NCI-H2029 treated with DMSO at 0.1 percent for 48 hours (cell line): ENCODE data around the gene SERINC5.
"Not testable (repeated sequence)": the region's sequence is repeated elsewhere in the genome, so short reads cannot be mapped to it uniquely, and the experiment has no call there.

Source experiments
- DNase-seq: peaks from one replicate; lab custom pipeline; 2025; lab: John Stamatoyannopoulos, UW

The SERINC5 gene

DNA sequence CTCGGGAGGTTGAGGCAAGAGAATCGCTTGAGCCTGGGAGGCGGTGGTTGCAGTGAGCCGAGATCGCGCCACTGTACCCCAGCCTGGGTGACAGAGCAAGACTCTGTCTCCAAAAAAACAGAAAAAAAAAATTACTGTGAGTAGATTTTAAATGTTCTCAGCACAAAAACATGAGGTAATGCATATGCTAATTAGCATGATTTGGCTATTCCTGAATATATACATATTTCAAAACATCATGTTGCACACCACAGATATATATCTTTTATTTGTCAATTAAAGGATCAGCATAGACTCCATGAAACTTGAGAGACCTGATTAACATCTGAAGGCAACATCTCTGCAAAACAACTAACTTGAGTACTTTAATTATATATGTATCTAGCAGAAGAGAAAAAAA lies 117.4 kb downstream of the SERINC5 start:
- no peak for DNase-seq

DNA sequence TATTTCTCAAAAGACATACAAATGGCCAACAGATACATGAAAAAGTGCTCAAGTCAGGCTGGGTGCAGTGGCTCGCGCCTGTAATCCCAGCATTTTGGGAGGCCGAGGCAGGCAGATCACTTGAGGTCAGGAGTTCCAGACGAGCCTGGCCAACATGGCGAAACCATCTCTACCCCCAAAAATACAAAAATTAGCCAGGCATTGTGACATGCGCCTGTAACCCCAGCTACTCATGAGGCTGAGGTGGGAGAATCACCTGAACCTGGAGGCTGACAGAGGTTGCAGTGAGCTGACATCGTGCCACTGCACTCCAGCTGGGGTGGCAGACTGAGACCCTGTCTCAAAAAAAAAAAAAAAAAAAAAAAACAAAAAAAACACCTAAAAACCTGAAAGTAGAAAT lies 119.0 kb downstream of the SERINC5 start:
- DNase-seq, result not testable (repeated sequence)

DNA sequence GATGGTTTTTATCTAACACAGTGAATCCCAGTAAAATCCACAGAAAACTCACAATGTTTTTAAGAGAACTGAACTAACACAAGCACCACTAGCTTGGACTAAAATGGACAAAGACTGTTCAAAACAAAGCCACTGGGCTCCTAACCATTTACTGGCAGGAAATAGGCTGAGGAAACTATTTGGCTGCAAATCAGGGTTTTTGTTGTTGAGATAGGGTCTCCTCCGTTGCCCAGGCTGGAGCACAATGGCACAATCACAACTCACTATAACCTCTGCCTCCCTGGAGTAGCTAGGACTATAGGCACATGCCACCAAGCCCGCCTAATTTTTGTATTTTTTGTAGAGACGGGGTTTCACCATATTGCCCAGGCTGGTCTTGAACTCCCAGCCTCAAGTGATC lies 121.0 kb downstream of the SERINC5 start:
- DNase-seq, result no peak

DNA sequence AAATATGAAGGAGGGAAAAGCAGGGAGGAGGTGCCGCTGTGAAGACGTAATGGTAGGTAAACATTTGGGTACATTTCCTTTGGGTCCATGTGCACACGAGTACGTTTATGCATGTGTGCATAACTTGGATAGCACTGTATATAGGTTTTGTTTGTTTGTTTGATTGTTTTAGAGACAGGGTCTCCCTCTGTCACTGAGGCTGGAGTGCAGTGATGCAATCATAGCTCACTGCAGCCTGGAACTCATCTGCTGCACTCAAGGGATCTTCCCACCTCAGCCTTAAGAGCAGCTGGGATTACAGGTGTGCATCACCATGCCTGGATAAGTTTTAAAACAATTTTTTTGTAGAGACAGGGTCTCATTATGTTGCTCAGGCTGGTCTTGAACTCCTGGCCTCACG lies 126.7 kb downstream of the SERINC5 start:
- no peak for DNase-seq

DNA sequence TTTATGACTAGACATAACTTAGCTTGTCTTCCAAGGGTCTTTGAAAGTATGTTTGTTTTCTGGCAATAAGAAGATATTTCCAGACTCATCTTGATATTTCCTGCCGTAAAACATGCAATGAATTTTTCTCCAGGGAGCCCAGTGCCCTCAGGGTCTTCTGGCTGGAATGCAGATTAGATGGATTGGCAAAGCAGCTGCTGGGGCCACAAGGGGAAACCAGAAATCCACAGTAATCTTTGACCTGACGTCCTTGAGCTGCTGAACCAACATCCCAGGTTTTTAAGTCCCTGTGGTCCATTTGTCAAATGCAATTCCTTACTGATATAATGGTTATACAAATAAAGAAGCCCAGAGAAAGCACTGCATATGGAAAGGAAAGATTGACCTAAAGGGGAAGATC lies 127.7 kb downstream of the SERINC5 start:
- DNase-seq, result no peak

DNA sequence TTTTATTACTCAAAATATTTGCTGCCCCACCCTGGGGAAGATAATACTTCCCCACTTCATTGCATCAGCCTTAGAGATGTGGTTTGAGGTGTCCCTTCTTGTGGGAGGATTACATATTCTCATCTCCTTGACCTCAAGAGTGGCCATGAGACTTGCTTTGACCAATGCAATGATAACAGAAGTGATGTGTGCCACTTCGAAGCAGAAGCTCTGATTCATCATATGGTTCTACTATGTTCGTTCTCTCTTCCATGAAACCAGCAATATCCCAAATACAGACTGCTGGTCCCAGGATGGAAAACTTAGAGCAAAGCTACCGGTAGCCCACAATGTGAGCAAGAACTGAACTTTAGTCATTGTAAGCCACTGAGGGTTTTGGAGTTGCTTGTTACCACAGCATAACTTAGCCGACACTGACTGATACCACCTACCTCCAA lies 128.7 kb downstream of the SERINC5 start:
- no peak for DNase-seq

DNA sequence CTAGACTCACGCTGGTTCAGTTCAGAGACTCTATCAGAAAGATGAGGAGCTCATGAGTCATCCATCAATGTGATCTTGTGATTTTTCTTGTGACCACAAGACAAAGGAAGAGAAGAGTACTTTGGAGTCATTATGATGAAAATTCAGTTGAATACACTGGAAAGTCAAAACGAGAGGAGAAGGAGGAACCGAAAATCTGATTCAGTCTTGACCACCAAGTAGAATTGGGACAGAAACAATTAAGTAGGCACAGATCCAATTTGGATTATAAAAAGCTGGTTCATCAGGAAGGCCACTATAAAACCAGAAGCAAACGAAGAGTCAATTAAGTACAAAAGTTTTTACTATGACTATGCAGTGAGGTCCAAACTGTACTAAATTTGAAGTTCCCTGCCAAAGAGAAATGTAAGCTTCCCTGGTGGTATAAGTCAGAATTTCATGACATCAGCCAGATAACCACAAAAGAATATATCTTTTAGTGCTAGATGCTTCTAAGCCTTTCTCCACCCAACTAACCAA lies 129.8 kb downstream of the SERINC5 start:
- no peak for DNase-seq

DNA sequence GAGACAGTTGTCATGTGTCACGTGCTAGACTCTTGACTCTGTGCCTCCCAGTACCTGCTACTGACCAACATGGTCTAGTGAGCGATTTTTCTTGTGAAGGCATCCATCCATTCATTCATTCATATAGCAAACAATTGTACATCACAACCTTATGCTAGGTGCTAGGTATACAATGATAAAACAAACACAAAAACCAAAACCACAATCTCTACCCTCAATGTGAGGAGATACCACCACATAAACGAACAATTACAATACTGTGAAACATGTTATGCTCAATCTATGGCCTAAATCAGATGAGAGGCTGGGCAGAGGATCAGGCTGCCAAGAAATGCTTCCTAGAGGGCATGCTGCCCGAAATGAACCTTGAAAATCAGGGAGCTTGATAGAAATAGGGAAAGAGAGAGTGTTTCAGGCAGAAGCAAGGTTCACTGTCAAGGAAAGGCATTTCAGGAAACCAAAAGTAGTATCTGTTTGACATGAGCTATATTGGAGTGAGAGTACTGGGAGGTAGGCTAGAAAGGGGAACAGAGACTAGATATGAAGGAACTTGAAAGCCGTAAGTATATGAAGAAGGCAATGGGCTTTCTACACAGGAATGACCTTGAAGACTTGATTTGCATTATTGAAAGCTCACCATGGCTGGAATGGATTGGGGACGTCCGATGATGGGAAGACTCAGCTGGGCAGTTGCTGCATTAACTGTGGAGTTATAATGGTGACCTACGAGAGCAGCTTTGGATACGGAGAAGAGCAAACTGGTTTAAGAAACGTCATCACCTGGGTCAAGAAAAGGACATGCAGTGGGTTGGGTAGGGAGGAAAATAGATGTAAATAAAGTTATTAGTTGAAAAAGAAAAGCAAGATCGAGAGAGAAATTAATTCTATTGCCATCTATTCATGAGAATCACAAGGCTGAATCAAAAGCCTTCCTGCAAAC lies 130.6 kb downstream of the SERINC5 start:
- DNase-seq, result no peak

DNA sequence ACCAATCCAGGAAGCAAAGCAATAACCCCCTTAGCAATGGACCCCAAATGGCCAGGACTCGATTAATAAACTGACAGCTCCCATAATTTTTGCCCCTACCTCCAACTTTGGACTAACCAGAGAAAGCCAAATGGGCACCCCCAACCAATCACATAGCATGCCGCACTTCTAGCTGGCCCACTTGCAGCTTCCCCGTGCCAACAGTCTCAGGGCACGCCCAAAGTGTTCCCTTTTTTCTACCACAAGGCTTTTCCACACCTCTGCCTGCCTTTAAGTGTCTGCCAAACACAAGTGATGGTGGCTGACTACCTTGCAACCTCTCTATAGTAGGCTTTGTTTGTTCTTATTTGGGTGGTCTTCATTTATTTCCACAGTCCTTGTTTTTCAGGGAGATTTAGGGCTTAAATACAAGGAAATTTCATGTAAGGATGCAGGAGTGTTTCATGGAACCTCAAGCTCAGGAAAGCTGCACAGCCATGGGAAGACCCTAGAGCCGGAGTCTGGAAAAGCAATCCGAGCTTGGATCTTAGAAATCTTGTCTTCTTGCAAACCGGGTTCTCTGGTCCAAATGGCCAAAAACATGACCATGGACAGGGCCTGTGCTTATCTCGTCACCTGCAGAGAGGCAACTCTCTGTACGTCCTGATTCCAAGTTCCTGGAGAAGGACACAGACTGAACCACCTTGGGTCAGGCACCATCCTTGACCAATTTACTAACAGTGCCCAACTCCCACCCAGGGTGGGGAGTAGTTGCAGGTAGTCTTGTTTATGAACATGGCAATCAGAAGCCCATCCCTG lies 131.5 kb downstream of the SERINC5 start:
- no peak for DNase-seq

DNA sequence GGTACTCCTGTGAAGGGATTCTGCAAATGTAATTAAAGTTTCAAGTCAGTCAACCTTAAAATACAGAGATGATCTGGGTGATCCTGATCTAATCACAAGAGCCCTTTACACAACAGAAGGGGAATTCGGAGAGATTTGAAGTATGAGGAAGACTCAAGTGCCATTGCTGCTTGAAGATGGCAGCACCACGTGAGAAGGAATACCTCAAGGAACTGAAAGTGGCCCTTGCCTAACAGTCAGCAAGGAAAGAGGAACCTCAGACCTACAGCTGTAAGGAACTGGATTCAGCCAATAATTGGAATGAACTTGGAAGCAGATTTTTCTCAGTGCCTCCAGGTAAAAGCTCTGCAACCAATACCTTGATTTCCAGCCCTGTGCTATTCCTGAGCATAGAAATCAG lies 133.3 kb downstream of the SERINC5 start:
- DNase-seq, result no peak

DNA sequence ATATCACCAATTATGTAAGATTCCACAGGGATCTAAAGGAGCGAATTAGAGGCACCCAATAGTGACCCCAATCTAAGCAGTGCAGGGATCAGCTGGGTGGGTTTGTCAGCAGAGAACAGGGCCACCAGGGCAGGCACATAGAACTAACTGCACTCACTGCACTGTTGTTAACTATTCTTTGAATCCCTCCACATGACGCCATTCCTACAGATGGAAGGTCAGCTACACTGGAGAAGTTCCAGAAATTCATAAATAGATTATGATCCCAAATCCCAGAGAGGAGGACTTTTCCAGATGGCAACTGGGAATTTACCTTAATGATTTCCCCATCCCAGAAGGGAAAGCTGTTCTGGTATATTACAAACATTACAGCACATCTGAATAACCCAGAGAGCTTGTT lies 136.5 kb downstream of the SERINC5 start:
- no peak for DNase-seq

DNA sequence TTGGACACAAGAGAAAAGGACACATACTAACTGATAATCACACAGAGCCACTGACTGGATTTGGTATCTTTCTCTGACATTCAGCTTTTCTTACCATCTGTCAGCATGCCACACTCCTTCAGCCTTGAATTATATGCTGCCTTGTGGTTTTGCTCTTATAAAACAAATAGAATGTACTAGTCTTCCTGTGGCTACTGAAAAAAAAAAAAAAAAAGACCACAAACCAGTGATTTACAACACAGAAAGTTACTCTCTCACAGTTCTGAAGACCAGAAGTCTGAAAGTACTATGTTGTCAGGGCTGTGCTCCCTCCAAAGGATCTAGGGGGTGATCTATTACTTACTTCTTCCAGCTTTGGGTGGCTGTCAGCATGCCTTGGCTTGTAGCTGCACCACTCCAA lies 138.4 kb downstream of the SERINC5 start:
- no peak for DNase-seq

DNA sequence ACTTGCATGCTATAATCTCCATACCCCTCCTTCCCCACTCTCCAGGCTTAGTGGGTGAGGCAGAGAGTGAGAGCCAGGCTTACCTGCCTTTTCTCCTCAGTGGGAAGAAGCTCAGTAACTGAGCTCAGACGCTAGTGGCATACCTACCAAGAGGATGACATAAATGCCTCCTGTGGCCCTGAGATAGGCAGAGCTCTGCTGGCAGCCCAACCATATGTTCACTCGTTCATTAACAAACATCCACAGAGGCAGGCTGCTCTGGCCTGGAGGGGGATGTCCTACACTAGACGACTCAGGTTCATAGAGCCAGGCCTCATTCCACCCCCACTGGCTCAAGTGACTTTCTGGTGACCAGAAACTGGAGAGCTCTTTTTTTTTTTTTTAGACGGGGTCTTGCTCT lies 139.4 kb downstream of the SERINC5 start:
- no peak for DNase-seq

DNA sequence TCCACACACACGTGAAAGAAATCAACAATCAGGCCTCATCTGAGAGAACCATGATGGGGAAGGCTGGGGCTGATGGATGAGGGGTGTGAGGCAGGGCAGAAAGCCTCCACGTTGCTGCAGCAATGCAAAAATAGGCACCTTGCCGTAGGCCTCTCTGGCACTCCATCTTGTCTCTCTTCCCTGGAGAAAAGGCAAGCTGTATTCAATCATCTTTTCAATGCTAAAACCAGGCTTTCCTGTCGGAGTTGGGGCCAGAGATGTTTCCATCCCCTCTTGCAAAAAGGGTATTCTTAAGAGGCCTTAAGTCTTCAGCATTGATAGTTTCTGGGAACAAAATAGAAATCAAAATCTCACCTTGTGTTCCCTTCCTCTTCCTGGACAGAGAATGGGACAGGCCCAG lies 139.8 kb downstream of the SERINC5 start:
- DNase-seq, result no peak

DNA sequence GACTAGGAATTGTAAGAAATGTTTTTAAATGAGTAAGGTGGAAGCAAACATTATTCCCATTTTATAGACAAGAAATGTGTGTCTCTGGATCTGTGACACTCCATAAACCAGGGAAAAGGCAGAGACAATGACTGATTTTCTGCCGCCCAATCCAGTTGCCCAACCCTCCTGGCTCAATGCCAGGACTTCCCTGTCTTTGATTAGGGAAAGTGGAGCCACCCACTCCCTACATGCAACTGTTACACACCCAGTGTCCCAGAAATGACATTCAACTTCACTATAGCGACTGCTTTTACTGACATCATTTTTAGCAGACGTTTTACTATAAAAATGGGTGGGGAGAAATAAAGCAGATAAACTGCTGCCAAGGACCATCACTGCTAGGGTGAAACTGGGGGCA lies 141.0 kb downstream of the SERINC5 start:
- DNase-seq, result no peak

DNA sequence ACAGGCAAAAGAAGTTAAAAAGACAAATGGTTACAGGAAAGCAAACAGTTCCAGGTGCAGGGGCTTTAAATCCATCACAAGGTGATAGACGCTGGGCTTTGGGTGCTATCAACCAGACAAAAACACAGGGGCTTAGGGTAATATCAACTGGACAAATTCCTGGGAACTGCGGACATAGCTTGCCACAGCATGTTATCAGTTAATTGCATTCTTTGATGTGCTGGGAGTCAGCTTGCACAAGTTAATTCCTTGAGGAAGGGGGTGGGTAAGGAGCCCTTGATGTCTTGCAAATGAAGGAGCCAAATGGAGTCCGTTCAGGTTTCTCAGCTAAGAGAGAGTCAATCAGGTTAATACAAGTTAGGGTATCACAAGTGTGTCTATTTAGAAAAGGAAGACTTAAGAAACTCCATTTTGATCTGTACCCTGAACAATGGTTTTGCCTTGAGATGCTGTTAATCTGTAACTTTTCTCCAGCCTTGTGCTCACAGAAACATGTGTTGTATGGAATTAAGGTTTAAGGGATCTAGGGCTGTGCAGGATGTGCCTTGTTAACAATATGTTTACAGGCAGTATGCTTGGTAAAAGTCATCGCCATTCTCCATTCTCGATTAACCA lies 144.4 kb downstream of the SERINC5 start:
- DNase-seq, result not testable (repeated sequence)

DNA sequence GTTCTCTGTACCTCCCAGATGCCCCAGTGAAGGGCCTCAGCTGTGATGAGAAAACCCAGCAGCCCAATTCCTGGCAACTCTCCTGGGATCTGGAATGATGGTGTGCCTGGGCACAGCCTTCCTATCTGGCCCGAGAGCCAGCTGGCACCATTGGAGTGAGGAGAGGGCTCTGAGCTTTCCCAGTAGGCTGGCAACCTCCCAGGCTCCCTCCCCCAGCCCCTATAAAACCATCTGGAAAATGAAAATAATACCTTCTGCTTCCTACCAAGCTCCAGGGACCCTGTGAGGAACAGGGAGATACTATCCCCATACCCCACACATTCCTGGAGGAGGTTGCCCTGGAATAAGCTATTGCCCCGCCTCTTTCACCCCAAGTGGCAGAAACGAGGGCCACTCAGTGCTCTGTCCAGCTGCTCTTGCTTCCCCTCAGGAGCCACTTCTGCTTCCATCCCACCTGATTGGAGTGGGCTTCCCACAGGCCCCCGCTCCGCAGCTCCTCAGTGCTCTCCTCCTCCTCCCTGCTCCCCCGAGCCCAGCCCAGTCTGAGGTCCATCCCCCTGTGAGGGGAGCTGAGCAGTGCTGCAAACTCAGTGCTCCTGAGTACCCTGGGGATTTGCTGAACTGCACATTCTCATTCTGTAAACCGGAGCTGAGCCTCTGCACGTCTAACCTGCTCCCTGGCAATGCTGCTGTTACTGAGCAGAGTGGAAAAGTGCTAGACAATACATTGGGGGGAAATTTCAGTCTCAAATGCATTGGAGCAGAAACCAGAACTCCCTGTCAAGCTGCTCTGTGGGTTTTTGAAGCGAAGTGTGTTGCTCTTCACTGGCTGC lies 146.0 kb downstream of the SERINC5 start:
- DNase-seq, result no peak

DNA sequence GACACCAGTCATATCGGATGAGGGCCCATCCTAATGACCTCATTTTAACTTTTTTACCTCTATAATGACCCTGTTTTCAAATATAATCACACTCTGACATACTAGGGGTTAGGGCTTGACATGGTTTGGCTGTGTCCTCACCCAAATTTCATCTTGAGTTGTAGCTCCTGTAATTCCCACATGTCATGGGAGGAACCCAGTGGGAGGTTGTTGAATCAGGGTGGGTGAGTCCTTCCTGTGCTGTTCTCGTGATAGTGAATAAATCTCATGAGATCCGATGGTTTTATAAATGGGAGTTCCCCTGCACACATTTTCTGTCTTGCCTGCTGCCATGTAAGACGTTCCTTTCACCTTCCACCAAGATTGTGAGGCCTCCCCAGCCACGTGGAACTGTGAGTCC lies 148.9 kb downstream of the SERINC5 start:
- DNase-seq, result no peak

DNA sequence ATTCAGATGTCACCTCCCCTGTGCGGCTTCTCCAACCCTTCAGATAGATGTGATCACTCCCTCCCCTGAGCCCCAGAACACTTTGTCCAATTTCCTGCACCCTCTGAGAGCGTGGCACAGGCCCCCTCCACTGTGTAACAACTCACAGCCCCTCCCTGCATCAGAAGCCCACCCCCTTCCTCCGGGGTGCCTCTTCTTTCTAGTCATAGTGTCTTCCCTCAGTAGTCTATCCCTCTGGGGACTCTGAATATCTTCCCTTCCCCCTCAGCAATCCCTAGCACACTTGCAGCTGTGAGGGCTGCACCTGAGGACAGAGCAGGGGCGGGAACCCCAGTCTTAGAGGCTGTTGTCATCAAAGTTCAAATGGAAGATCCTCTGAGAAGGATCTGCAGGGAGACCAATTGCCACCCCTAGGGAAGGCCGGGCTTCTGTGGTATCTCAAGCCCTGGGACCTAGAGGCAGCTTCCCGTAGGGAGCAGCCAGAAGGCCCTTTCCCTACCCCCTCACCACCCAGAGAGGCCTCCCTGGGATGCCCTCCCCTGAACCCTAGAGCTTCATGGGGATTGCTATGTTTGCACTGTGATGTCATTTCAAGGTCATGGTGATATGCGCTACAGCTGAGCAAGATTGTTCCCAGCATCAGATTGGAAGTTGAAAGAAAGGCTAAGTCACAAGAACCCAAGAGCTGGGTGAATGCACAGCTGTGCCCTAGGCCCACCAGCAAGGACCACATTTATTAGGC lies 150.0 kb downstream of the SERINC5 start:
- no peak for DNase-seq

DNA sequence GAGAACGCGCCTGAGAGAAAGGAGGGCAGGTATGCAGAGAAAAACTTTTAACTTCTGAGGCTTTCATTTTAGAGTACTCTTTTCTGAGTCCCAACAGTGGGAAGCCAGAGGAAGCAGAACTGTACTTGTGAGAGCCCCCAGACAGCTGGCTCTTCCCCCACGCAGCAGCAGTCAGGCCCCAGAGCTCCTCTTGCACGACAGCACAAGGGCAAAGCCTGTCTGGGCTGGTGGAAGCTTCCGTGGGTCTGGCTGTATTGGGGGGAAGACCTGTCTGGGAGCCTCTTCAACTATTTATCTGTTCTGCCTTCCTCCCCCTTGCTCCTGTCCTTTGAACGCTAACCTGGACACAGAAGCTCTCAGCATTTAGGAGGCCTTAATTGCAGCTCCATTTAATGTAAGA lies 152.5 kb downstream of the SERINC5 start:
- DNase-seq, result no peak

DNA sequence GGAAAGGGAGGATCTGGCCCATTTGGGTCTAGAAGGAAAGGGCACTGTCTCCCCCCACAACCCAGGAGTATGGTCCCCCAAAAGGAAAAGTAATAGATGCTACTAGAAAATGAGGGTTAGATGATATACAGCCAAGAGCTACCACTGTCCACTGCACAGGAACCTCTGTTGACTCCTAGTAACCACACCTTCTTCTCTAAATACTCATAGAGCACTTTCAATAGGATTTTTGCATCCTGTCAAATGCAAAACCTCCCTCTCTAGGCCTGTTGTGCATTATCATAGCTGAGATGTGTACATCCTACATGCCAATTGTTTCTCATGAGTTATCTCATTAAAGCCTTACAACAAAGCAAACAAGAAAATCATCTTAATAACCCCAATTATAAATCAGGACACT lies 153.9 kb downstream of the SERINC5 start:
- DNase-seq, result no peak
